ENCODE measurements around the gene MAOA.

GRCh38 chrX:43758044-43758443 lies 101.9 kb downstream of the MAOA start:
- TF ChIP-seq, protein P1, sequence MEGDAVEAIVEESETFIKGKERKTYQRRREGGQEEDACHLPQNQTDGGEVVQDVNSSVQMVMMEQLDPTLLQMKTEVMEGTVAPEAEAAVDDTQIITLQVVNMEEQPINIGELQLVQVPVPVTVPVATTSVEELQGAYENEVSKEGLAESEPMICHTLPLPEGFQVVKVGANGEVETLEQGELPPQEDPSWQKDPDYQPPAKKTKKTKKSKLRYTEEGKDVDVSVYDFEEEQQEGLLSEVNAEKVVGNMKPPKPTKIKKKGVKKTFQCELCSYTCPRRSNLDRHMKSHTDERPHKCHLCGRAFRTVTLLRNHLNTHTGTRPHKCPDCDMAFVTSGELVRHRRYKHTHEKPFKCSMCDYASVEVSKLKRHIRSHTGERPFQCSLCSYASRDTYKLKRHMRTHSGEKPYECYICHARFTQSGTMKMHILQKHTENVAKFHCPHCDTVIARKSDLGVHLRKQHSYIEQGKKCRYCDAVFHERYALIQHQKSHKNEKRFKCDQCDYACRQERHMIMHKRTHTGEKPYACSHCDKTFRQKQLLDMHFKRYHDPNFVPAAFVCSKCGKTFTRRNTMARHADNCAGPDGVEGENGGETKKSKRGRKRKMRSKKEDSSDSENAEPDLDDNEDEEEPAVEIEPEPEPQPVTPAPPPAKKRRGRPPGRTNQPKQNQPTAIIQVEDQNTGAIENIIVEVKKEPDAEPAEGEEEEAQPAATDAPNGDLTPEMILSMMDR (IDR thresholded peaks at IDR 0.05; ENCODE audit: poor library complexity): no peak
- no peak for TF ChIP-seq EZH2 (IDR thresholded peaks at IDR 0.05; ENCODE audit: borderline replicate concordance)
- no peak for TF ChIP-seq EZH2phosphoT487 (IDR thresholded peaks at IDR 0.05; ENCODE audit: low read depth, severe bottlenecking, unreplicated experiment)
